Fibroblast of lung (primary cell): ENCODE results near the gene SLC35B1.

Experiments
- EZH2 ChIP-seq: IDR thresholded peaks from 2 replicates; pipeline ENCODE4 v1.5.1; 2012; ENCODE audit warnings: low read length, control low read depth, mild to moderate bottlenecking; ENCODE audit errors: missing control alignments
- TF ChIP-seq, protein P1 (sequence below), 2 donors: IDR thresholded peaks in 1 of 2; conservative IDR thresholded peaks in 1 of 2; 1 replicate in 1 of 2; 2 replicates in 1 of 2; pipeline ENCODE4 v1.5.1; 2011 to 2012; ENCODE audit warnings: low read length in 2 of 2, control low read depth in 1 of 2, inconsistent platforms in 1 of 2, low read depth in 1 of 2, mild to moderate bottlenecking in 1 of 2

DNA sequence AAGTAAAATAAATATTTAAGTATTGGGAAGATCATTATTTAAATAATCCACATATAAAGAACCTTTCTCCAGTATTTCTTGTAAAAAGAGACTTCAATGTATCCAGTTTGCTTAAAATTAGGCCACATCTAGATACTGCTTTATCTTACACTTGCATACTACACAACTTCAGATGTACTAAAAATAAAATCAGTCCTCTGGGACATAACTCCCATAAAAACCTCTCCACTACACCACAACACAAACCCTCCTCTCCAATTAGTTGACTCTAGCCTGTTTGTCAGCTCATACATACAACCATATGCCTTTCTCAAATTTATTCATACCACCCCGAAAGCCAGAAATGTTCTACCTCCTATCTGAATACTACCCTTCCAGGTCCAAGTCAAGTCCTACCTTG is 51.5 kb downstream of the SLC35B1 start:
- TF ChIP-seq, protein P1, sequence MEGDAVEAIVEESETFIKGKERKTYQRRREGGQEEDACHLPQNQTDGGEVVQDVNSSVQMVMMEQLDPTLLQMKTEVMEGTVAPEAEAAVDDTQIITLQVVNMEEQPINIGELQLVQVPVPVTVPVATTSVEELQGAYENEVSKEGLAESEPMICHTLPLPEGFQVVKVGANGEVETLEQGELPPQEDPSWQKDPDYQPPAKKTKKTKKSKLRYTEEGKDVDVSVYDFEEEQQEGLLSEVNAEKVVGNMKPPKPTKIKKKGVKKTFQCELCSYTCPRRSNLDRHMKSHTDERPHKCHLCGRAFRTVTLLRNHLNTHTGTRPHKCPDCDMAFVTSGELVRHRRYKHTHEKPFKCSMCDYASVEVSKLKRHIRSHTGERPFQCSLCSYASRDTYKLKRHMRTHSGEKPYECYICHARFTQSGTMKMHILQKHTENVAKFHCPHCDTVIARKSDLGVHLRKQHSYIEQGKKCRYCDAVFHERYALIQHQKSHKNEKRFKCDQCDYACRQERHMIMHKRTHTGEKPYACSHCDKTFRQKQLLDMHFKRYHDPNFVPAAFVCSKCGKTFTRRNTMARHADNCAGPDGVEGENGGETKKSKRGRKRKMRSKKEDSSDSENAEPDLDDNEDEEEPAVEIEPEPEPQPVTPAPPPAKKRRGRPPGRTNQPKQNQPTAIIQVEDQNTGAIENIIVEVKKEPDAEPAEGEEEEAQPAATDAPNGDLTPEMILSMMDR (conservative IDR thresholded peaks at IDR 0.05 in 1 of 2, IDR thresholded peaks at IDR 0.05 in 1 of 2; ENCODE audit: low read depth in 1 of 2, low read length in 2 of 2) = no peak
- TF ChIP-seq EZH2 = no peak
